OCI-LY3 (cell line): ENCODE data around the gene OMA1.

Experiments used
- CTCF ChIP-seq: fragments of 200-600, 300-600 bp; sonication (generic); IDR thresholded peaks from 2 replicates; pipeline ENCODE4 v1.5.1; 2014; ENCODE audit warnings: antibody characterized with exemption, low read length, low read depth
- EZH2phosphoT487 ChIP-seq: fragments of 200-600 bp; shearing (Covaris generic); IDR thresholded peaks from 2 replicates; pipeline ENCODE4 v1.6.1; 2018; ENCODE audit warnings: antibody characterized with exemption, mixed run types, low read depth

- TF ChIP-seq CTCF (no peak), EZH2phosphoT487 (no peak)
These were observed 39.7 kb upstream of the OMA1 start for GRCh38 chr1:58586271-58586670.
